Renal cortical epithelial cell (primary cell): ENCODE measurements around the gene ZNF365. TPM values are rescaled to one million over a fixed set of nuclear protein-coding genes. Genes with fewer than 3 reads are reported as not detected.
"Not testable (repeated sequence)": the region's sequence is repeated elsewhere in the genome, so short reads cannot be mapped to it uniquely, and the experiment has no call there.

Experiments used
- DNase-seq: peaks from one replicate; pipeline ENCODE4 v3.0.0-alpha.2; 2011; ENCODE audit warnings: low read depth
- total RNA-seq: library from RNA; depleted of rRNA; stranded (reverse); fragments of >200 nt; gene quantifications from 2 replicates; pipeline ENCODE4 v1.2.3, GENCODE V29; 2014

The ZNF365 gene
- total RNA-seq, 1 donor from 2014 or later: 6.7 TPM

GRCh38 chr10:62377966-62378365 lies 3.8 kb downstream of the ZNF365 start:
- no peak for DNase-seq

- not testable (repeated sequence) for DNase-seq
These were observed 4.7 kb downstream of the ZNF365 start for GRCh38 chr10:62378877-62379276.

- no peak for DNase-seq
These were observed 5.2 kb downstream of the ZNF365 start for GRCh38 chr10:62379394-62379793.

- peak; percentile 77 for DNase-seq
These were observed 5.8 kb downstream of the ZNF365 start for GRCh38 chr10:62380016-62380415.

- no peak for DNase-seq
These were observed 7.4 kb downstream of the ZNF365 start for GRCh38 chr10:62381385-62382102.

- DNase-seq: no peak
These were observed 8.7 kb downstream of the ZNF365 start for GRCh38 chr10:62382831-62383230.

- DNase-seq: peak; percentile 69
These were observed 9.9 kb downstream of the ZNF365 start for GRCh38 chr10:62384057-62384446.

- DNase-seq: no peak
These were observed 10.4 kb downstream of the ZNF365 start for GRCh38 chr10:62384447-62385081.

GRCh38 chr10:62386356-62387320 lies 12.5 kb downstream of the ZNF365 start:
- DNase-seq: no peak

- DNase-seq: no peak
These were observed 14.2 kb downstream of the ZNF365 start for GRCh38 chr10:62388328-62388727.

GRCh38 chr10:62390497-62391176 lies 16.5 kb downstream of the ZNF365 start:
- DNase-seq: no peak

- no peak for DNase-seq
These were observed 19.1 kb downstream of the ZNF365 start for GRCh38 chr10:62393237-62393636.

GRCh38 chr10:62394556-62395018 lies 20.4 kb downstream of the ZNF365 start:
- DNase-seq: no peak

- DNase-seq: no peak
These were observed 21.7 kb downstream of the ZNF365 start for GRCh38 chr10:62395892-62396291.

- DNase-seq: no peak
These were observed 22.7 kb downstream of the ZNF365 start for GRCh38 chr10:62396864-62397263.

GRCh38 chr10:62399211-62399610 lies 25.0 kb downstream of the ZNF365 start:
- no peak for DNase-seq

- no peak for DNase-seq
These were observed 28.3 kb downstream of the ZNF365 start for GRCh38 chr10:62402508-62402907.

- not testable (repeated sequence) for DNase-seq
These were observed 36.4 kb downstream of the ZNF365 start for GRCh38 chr10:62410528-62410927.

- DNase-seq: not testable (repeated sequence)
These were observed 36.8 kb downstream of the ZNF365 start for GRCh38 chr10:62410934-62411333.

- DNase-seq: peak; percentile 21
These were observed 38.9 kb downstream of the ZNF365 start for GRCh38 chr10:62413048-62413447.

- DNase-seq: no peak
These were observed 39.5 kb downstream of the ZNF365 start for GRCh38 chr10:62413652-62414051.

- DNase-seq: no peak
These were observed 40.2 kb downstream of the ZNF365 start for GRCh38 chr10:62414359-62414758.
